GM12878 (cell line): ENCODE results near the gene ATP4A. TPM values are rescaled to one million over a fixed set of nuclear protein-coding genes. Genes with fewer than 3 reads are reported as not detected.

Experiments
- BACH1 ChIP-seq: fragments of 450-650 bp; IDR thresholded peaks from 2 replicates; pipeline ENCODE4 v1.6.1; 2017; ENCODE audit warnings: mild to moderate bottlenecking, borderline replicate concordance
- DPF2 ChIP-seq: fragments of 450-650 bp; IDR thresholded peaks from 2 replicates; pipeline ENCODE4 v1.6.1; 2017; ENCODE audit warnings: mild to moderate bottlenecking
- EED ChIP-seq: sonication (generic); IDR thresholded peaks from 2 replicates; pipeline ENCODE4 v1.6.1; 2016; ENCODE audit warnings: antibody characterized with exemption, low read depth
- FOS ChIP-seq: IDR thresholded peaks from 3 replicates; pipeline ENCODE4 v1.6.1; 2011; ENCODE audit warnings: borderline replicate concordance; ENCODE audit not compliant: insufficient read length; ENCODE audit errors: extremely low read depth
- GABPA ChIP-seq: IDR thresholded peaks from 2 replicates; pipeline ENCODE4 v1.6.1; 2014; ENCODE audit warnings: antibody characterized with exemption, low read depth, mild to moderate bottlenecking, inconsistent platforms
- NR2C2 ChIP-seq: IDR thresholded peaks from 2 replicates; pipeline ENCODE4 v1.6.1; 2011; ENCODE audit warnings: borderline replicate concordance, low read depth; ENCODE audit not compliant: control insufficient read depth, insufficient read length
- PAX8 ChIP-seq: fragments of 450-650 bp; IDR thresholded peaks from 2 replicates; pipeline ENCODE4 v1.6.1; 2017; ENCODE audit warnings: mild to moderate bottlenecking, moderate library complexity
- POLR2A ChIP-seq: IDR thresholded peaks from 2 replicates; pipeline ENCODE4 v1.6.1; 2011; ENCODE audit warnings: low read depth, mild to moderate bottlenecking, low read length
- SMAD1 ChIP-seq: fragments of 450-650 bp; IDR thresholded peaks from 2 replicates; pipeline ENCODE4 v1.6.1; 2018; ENCODE audit warnings: mild to moderate bottlenecking, low read depth; ENCODE audit not compliant: partially characterized antibody
- STAT3 ChIP-seq: IDR thresholded peaks from 2 replicates; pipeline ENCODE4 v1.6.1; 2011; ENCODE audit warnings: low read depth, low read length, improper control_type of control experiment
- ZNF217 ChIP-seq: fragments of 450-650 bp; IDR thresholded peaks from 2 replicates; pipeline ENCODE4 v1.6.1; 2017; ENCODE audit warnings: antibody characterized with exemption, mild to moderate bottlenecking
- ZNF384 ChIP-seq: IDR thresholded peaks from 2 replicates; pipeline ENCODE4 v1.6.1; 2012; ENCODE audit warnings: low read depth, mild to moderate bottlenecking, low read length, improper control_type of control experiment, borderline replicate concordance
- ZZZ3 ChIP-seq: IDR thresholded peaks from 2 replicates; pipeline ENCODE4 v1.6.1; 2011; ENCODE audit warnings: low read depth; ENCODE audit not compliant: control insufficient read depth, insufficient read length
- polyA plus RNA-seq, 11 experiments: library from polyadenylated mRNA; depleted of rRNA in 4 of 11; unstranded in 6 of 11; stranded (reverse) in 5 of 11; fragments of >200 nt; fragmentation: Nextera tagmentation in 4 of 11; fragmentation: Illumina TruSeq in 1 of 11; extraction: Ambion mirVana in 4 of 11; extraction: Trizol in 1 of 11; gene quantifications; 1 replicate in 1 of 11; 2 replicates in 10 of 11; pipeline versions ENCODE4 v1.2.1 to v1.2.3, GENCODE V29; 2011 to 2016; ENCODE audit warnings: inconsistent platforms in 2 of 11, missing spikeins in 2 of 11, low read depth in 1 of 11
- total RNA-seq, 4 experiments: library from RNA; depleted of rRNA in 3 of 4; stranded (reverse); fragments of >200 nt in 3 of 4; fragmentation: Illumina TruSeq in 1 of 4; extraction: Trizol in 1 of 4; gene quantifications; 2 replicates each; pipeline versions ENCODE4 v1.2.1 to v1.2.3, GENCODE V29; 2013 to 2021
- TF ChIP-seq, protein P1 (sequence below): fragments of 450-650 bp; IDR thresholded peaks from 2 replicates; pipeline ENCODE4 v1.6.1; 2017; ENCODE audit warnings: mild to moderate bottlenecking, moderate library complexity
- TF ChIP-seq, protein P2 (sequence below): IDR thresholded peaks from 2 replicates; pipeline ENCODE4 v1.6.1; 2012; ENCODE audit warnings: improper control_type of control experiment, low read depth, low read length; ENCODE audit not compliant: insufficient replicate concordance
- TF ChIP-seq, protein P3 (sequence below): IDR thresholded peaks from 2 replicates; pipeline ENCODE4 v1.6.1; 2011; ENCODE audit warnings: low read depth, low read length, improper control_type of control experiment, borderline replicate concordance
- TF ChIP-seq, protein P4 (sequence below): fragments of 150-350 bp; IDR thresholded peaks from 2 replicates; pipeline ENCODE4 v1.6.1; 2016; ENCODE audit warnings: low read depth, low read length

The ATP4A gene
- total and polyA plus RNA-seq, 10 of the 15 experiments (the other 5 are each of a cell fraction or from before 2014, with no cell fraction given), result 0.03 to 1.5 (median 0.11) TPM; not detected in 3

DNA sequence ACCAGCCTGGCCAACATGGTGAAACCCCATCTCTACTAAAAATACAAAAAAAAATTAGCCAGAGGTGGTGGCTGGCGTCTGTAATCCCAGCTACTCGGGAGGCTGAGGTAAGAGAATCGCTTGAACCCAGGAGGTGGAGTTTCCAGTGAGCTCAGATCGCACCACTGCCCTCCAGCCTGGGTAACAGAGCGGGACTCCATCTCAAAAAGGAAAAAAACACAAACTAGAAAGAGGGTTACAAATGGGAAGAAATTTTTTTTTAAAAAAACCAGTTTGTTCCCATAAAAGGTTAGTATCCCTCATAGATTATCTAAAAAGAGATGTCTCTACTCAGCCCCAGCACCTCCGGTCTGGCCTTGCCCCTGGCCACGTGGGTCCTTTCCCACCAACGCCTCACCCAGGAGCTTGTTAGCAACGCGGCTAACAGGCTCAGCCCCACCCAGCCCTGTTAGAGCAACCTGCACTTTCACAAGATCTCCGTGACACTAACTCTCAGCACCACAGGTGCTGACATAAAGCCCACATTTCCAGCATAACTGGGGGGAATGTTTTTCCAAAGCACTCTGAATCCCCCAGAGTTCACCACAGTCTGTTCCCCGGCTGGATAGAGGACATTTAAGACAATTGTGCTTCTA is 54.3 kb downstream of the ATP4A start (continued):
- TF ChIP-seq, protein P1, sequence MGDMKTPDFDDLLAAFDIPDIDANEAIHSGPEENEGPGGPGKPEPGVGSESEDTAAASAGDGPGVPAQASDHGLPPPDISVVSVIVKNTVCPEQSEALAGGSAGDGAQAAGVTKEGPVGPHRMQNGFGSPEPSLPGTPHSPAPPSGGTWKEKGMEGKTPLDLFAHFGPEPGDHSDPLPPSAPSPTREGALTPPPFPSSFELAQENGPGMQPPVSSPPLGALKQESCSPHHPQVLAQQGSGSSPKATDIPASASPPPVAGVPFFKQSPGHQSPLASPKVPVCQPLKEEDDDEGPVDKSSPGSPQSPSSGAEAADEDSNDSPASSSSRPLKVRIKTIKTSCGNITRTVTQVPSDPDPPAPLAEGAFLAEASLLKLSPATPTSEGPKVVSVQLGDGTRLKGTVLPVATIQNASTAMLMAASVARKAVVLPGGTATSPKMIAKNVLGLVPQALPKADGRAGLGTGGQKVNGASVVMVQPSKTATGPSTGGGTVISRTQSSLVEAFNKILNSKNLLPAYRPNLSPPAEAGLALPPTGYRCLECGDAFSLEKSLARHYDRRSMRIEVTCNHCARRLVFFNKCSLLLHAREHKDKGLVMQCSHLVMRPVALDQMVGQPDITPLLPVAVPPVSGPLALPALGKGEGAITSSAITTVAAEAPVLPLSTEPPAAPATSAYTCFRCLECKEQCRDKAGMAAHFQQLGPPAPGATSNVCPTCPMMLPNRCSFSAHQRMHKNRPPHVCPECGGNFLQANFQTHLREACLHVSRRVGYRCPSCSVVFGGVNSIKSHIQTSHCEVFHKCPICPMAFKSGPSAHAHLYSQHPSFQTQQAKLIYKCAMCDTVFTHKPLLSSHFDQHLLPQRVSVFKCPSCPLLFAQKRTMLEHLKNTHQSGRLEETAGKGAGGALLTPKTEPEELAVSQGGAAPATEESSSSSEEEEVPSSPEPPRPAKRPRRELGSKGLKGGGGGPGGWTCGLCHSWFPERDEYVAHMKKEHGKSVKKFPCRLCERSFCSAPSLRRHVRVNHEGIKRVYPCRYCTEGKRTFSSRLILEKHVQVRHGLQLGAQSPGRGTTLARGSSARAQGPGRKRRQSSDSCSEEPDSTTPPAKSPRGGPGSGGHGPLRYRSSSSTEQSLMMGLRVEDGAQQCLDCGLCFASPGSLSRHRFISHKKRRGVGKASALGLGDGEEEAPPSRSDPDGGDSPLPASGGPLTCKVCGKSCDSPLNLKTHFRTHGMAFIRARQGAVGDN, result 0 out of 2 replicates have a peak, but pooled peaks have one; percentile 17
- TF ChIP-seq FOS (no peak), DPF2 (no peak), STAT3 (no peak), EED (no peak), ZZZ3 (no peak), POLR2A (no peak), BACH1 (no peak), ZNF217 (no peak), GABPA (no peak), ZNF384 (no peak), PAX8 (no peak), SMAD1 (no peak), NR2C2 (no peak)
- TF ChIP-seq, protein P2, sequence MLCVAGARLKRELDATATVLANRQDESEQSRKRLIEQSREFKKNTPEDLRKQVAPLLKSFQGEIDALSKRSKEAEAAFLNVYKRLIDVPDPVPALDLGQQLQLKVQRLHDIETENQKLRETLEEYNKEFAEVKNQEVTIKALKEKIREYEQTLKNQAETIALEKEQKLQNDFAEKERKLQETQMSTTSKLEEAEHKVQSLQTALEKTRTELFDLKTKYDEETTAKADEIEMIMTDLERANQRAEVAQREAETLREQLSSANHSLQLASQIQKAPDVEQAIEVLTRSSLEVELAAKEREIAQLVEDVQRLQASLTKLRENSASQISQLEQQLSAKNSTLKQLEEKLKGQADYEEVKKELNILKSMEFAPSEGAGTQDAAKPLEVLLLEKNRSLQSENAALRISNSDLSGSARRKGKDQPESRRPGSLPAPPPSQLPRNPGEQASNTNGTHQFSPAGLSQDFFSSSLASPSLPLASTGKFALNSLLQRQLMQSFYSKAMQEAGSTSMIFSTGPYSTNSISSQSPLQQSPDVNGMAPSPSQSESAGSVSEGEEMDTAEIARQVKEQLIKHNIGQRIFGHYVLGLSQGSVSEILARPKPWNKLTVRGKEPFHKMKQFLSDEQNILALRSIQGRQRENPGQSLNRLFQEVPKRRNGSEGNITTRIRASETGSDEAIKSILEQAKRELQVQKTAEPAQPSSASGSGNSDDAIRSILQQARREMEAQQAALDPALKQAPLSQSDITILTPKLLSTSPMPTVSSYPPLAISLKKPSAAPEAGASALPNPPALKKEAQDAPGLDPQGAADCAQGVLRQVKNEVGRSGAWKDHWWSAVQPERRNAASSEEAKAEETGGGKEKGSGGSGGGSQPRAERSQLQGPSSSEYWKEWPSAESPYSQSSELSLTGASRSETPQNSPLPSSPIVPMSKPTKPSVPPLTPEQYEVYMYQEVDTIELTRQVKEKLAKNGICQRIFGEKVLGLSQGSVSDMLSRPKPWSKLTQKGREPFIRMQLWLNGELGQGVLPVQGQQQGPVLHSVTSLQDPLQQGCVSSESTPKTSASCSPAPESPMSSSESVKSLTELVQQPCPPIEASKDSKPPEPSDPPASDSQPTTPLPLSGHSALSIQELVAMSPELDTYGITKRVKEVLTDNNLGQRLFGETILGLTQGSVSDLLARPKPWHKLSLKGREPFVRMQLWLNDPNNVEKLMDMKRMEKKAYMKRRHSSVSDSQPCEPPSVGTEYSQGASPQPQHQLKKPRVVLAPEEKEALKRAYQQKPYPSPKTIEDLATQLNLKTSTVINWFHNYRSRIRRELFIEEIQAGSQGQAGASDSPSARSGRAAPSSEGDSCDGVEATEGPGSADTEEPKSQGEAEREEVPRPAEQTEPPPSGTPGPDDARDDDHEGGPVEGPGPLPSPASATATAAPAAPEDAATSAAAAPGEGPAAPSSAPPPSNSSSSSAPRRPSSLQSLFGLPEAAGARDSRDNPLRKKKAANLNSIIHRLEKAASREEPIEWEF, result no peak
- TF ChIP-seq, protein P3, sequence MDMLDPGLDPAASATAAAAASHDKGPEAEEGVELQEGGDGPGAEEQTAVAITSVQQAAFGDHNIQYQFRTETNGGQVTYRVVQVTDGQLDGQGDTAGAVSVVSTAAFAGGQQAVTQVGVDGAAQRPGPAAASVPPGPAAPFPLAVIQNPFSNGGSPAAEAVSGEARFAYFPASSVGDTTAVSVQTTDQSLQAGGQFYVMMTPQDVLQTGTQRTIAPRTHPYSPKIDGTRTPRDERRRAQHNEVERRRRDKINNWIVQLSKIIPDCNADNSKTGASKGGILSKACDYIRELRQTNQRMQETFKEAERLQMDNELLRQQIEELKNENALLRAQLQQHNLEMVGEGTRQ, result peak; percentile 51
- TF ChIP-seq, protein P4, sequence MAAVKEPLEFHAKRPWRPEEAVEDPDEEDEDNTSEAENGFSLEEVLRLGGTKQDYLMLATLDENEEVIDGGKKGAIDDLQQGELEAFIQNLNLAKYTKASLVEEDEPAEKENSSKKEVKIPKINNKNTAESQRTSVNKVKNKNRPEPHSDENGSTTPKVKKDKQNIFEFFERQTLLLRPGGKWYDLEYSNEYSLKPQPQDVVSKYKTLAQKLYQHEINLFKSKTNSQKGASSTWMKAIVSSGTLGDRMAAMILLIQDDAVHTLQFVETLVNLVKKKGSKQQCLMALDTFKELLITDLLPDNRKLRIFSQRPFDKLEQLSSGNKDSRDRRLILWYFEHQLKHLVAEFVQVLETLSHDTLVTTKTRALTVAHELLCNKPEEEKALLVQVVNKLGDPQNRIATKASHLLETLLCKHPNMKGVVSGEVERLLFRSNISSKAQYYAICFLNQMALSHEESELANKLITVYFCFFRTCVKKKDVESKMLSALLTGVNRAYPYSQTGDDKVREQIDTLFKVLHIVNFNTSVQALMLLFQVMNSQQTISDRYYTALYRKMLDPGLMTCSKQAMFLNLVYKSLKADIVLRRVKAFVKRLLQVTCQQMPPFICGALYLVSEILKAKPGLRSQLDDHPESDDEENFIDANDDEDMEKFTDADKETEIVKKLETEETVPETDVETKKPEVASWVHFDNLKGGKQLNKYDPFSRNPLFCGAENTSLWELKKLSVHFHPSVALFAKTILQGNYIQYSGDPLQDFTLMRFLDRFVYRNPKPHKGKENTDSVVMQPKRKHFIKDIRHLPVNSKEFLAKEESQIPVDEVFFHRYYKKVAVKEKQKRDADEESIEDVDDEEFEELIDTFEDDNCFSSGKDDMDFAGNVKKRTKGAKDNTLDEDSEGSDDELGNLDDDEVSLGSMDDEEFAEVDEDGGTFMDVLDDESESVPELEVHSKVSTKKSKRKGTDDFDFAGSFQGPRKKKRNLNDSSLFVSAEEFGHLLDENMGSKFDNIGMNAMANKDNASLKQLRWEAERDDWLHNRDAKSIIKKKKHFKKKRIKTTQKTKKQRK, result no peak
